HG03108 (cell line): Measurements from ENCODE around the gene DCPS.
"Not testable (repeated sequence)": the region's sequence is repeated elsewhere in the genome, so short reads cannot be mapped to it uniquely, and the experiment has no call there.

Experiments
- ATAC-seq: cut with Tn5 transposase; IDR thresholded peaks from one replicate; pipeline ENCODE4 v1.9.1; 2021; ENCODE audit warnings: moderate library complexity; ENCODE audit not compliant: unreplicated experiment

Gene DCPS, protein sequence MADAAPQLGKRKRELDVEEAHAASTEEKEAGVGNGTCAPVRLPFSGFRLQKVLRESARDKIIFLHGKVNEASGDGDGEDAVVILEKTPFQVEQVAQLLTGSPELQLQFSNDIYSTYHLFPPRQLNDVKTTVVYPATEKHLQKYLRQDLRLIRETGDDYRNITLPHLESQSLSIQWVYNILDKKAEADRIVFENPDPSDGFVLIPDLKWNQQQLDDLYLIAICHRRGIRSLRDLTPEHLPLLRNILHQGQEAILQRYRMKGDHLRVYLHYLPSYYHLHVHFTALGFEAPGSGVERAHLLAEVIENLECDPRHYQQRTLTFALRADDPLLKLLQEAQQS

GRCh38 chr11:126303623-126304456 lies at the start of gene DCPS:
TSS of gene DCPS (plus strand) at chr11:126304060. CDS start at chr11:126304081, 21 bp downstream.
- peak; percentile 90 for ATAC-seq

- no peak for ATAC-seq
Measured at GRCh38 chr11:126254819-126255218, 49.0 kb upstream of the DCPS start.

- not testable (repeated sequence) for ATAC-seq
Measured at GRCh38 chr11:126255507-126255906, 48.4 kb upstream of the DCPS start.

- ATAC-seq, result no peak
Measured at GRCh38 chr11:126256216-126256615, 47.6 kb upstream of the DCPS start.

- no peak for ATAC-seq
Measured at GRCh38 chr11:126257144-126257543, 46.7 kb upstream of the DCPS start.

- no peak for ATAC-seq
Measured at GRCh38 chr11:126257764-126258163, 46.1 kb upstream of the DCPS start.

DNA sequence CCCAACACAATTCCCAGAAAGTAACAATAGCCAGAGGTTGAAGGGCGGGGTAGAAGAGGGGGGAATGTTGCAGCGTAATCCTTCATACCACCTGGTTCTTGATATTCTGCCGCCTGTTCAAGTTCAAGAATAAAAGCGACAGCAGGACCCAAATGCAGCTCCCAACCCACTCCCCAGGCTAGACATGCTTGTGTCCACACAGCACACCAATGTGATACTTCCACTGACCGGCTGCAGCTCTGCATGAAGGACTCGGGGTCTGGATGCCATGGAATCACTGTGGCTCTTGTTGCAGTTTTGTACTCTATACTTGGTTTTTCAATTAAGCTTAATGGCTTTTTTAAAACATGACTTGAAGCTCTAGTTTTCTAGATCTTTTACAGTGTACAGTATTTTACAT lies 41.6 kb upstream of the DCPS start:
- no peak for ATAC-seq

- no peak for ATAC-seq
Measured at GRCh38 chr11:126263489-126263888, 40.4 kb upstream of the DCPS start.

GRCh38 chr11:126265811-126266210 lies 38.0 kb upstream of the DCPS start:
- ATAC-seq, result no peak

- ATAC-seq, result no peak
Measured at GRCh38 chr11:126267650-126268049, 36.2 kb upstream of the DCPS start.

- ATAC-seq, result no peak
Measured at GRCh38 chr11:126268361-126268707, 35.5 kb upstream of the DCPS start.

DNA sequence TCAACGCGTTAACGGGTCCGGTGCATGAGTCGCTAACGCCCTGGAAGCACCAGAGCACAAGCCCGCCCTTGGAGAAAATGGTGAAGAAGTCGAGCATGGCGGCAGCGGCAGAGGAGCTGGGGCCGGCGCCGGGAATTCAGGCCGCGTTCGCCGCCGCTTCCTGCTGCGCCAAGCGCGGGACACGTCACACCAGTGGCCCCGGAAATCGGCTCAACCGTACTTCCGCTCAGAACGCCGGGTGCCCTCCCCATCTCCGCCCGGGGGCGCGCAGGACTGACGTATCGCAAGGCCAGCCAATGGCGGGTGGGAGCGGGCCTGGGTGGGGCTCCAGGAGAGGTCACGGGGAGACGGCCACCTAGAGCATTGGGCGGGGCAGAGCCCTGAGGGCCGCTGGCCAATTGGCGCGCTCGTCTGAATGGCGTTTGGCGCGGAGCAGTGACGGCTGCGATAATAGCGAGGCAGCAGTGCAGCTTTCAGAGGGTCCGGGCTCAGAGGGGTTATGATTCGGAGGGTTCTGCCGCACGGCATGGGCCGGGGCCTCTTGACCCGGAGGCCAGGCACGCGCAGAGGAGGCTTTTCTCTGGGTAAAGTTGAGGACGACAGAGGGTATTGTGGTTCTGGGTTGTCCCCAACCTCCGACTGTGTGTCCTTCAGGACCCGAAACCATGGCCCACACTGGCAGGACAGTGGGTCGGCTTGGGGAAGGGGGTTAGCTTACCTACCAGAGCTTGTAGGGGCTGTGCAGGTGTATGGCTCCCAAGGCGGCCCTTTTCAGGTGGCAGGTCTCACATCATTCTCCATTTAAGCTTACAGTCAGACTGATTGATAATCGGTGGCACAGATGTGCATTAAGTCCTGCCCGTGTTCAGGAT lies 34.9 kb upstream of the DCPS start, which contains the start of the genes FOXRED1 and SRPRA:
TSS of gene FOXRED1 (plus strand) at position 447 of the 872 bp plus-strand sequence. CDS start at position 500, 53 bp downstream.
TSS of gene SRPRA (minus strand) at position 188 of the 872 bp plus-strand sequence. CDS start at position 97, 91 bp downstream.
- ATAC-seq, result peak; percentile 99

GRCh38 chr11:126277322-126277721 lies 26.5 kb upstream of the DCPS start:
- no peak for ATAC-seq

DNA sequence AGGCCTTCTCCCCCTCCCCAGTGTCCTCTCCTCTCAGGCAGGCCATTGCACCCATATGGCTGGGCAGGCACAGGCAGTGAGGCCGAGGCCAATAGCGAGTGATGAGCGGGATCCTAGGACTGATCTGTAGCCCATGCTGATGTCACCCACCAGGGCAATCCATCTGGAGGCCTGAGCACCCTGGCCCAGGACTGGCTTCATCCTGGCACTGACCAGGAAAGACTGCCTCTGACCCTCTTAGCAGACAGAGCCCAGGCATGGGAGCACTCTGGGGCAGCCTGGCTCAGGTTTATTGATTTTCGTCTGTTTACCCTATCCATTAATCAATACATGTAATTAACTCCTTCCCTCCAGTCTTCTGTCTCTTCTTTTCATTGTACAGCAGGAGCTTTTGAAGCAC lies 26.1 kb upstream of the DCPS start:
- ATAC-seq, result no peak

GRCh38 chr11:126279191-126279590 lies 24.7 kb upstream of the DCPS start:
- no peak for ATAC-seq

DNA sequence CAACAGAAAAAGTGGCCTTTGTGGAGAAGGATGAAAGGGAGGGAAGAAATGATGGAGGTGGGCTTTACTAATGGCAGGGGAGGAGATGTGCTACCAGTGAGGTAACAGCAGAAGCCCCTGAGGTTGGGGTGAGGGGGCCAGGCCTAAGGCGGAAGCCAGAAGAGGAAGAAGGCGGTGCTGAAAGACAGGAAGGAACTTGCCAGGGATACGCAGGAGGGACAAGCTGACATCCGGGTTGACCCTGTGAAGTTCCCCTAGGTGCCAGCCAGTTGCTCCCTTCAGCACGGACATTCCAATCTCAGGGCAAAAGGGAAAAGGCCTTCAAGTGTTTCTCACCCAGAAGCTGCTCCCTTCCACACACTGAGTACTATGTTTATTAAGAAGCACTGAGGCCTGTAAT lies 23.3 kb upstream of the DCPS start:
- no peak for ATAC-seq

- ATAC-seq, result no peak
Measured at GRCh38 chr11:126281245-126281644, 22.6 kb upstream of the DCPS start.

DNA sequence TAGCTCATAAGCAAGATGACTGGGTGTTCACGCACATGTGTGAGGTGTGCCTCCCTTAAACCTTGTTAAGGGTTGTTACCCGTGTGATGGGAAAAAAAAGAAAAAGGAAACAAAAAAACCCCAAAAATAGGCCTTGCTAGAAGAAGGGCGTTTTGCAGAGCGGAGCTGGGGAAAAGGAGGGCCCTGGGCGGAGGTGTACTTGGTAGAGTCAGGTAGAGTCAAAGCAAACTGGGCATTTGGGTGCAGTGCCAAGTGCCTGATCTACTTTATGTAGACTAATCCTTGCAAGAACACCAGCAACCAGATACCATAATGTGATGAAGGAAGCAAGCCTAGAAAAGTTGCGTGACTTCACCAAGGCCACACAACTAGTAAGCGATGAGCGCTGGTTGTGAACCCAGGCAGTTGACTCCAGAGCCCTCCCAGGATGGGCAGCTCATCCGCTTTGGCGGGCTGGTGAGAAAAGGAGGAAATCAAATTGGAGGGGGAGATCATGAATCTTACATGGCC lies 22.1 kb upstream of the DCPS start:
- no peak for ATAC-seq

DNA sequence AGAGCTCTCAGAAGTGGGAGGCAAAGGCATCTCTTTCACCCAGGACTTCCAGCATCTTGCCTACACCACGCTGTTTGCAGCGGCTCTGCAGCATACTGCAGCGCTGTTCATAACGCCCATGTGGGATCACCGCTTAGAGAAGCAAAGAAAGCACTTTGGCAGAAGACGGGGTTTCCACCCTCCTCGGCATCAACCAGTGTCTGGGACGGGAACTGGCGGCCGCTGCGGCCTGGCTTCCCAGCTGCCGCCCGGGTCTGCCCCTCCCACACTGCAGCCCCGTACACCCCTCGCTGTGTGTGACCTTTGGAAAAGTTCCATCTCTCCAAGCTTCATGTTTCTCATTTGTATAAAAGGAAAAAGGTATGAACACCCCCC lies 21.5 kb upstream of the DCPS start:
- no peak for ATAC-seq

DNA sequence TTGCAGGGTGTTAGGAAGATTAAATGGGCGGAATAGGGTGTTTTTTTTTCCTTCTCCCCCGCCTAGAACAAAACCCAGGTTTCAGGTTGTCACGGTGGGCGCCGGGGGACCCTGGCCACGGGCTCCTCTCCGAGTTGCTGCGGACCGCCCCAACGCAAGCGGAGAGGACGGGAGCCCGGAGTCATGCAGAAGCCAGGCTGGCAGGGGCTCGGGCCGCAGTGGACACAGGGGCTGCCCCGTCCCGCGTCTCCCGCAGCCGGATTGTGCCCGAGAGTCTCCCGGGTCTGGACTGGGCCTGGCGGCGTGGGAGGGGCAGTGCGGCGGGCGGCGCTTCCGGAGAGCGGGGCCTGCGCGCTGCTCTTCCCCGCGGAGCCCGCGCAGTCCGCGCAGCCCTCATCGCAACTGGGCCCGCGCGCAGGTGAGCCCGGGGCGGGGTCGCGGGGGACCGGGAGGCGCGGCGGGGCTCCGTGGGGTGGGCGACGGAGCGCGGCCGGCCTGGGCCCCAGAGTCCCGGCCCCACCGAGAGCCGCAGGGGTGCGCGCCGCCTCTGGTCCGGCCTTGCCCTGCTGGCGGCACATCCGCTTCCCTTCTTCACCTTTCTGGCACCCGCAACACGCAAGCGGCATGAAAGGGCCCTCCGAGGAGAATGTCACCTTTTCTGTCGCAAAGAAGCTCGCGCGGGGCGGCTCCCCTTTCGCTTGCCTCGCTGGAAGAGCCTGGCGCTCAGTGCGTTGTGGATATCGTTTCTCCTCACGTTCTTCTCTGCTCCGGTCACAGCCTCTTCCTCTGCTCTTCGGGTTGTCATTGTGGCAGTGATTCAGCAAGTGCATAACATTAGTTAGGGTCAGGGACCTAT lies 20.9 kb upstream of the DCPS start, which contains the start of gene TIRAP:
TSS of gene TIRAP (plus strand) at position 358 of the 856 bp plus-strand sequence. CDS start 7,802 bp downstream, outside the sequence.
- ATAC-seq, result peak; percentile 60
